Measurements from ENCODE around the gene SLC35D2.

SLC35D2 gene

GRCh38 chr9:96304230-96304629 is 79.3 kb downstream of the SLC35D2 start:
- DNase-seq: no peak

GRCh38 chr9:96302021-96302420 is 81.5 kb downstream of the SLC35D2 start, which contains the start of gene HSD17B3:
HSD17B3 (minus strand) TSS chr9:96302176; CDS start chr9:96302104, 72 bp downstream.
- no peak for DNase-seq

GRCh38 chr9:96299823-96300222 is 83.7 kb downstream of the SLC35D2 start:
- DNase-seq: no peak

- no peak for DNase-seq
These were observed 89.4 kb downstream of the SLC35D2 start for GRCh38 chr9:96294159-96294545.

- no peak for DNase-seq
These were observed 89.9 kb downstream of the SLC35D2 start for GRCh38 chr9:96293498-96294158.

GRCh38 chr9:96289392-96289791 is 94.1 kb downstream of the SLC35D2 start:
- no peak for DNase-seq

GRCh38 chr9:96281641-96282040 is 101.9 kb downstream of the SLC35D2 start:
- no peak for DNase-seq

- DNase-seq: no peak
These were observed 103.6 kb downstream of the SLC35D2 start for GRCh38 chr9:96279932-96280331.

- no peak for DNase-seq
These were observed 108.6 kb downstream of the SLC35D2 start for GRCh38 chr9:96274939-96275338.

Measured in SIG-M5 (cell line).